Neural cell (in vitro differentiated cells): ENCODE data around the gene TMBIM4. TPM values are rescaled to one million over a fixed set of nuclear protein-coding genes. Genes with fewer than 3 reads are reported as not detected.

Experiments
- H2AFZ ChIP-seq: fragments of 200-600, 300-800 bp; sonication (generic), shearing (Covaris generic); 2 replicates; pipeline ENCODE4 v1.6.0; 2014; ENCODE audit warnings: low read depth, mild to moderate bottlenecking, antibody characterized with exemption, low read length, moderate library complexity
- H3F3A ChIP-seq: fragments of 200-600 bp; shearing (Covaris generic); 2 replicates; pipeline ENCODE4 v1.6.1; 2016; ENCODE audit warnings: mild to moderate bottlenecking, moderate library complexity, mixed read lengths, antibody characterized with exemption, low read length; ENCODE audit not compliant: insufficient read depth, poor library complexity, severe bottlenecking
- H3K27ac ChIP-seq: fragments of 200-600, 300-800 bp; sonication (generic), shearing (Covaris generic); 2 replicates; pipeline ENCODE4 v1.5.1; 2014; ENCODE audit warnings: mild to moderate bottlenecking, low read length, moderate library complexity
- H3K27me3 ChIP-seq: fragments of 300-800, 200-600 bp; sonication (generic), shearing (Covaris generic); 2 replicates; pipeline ENCODE4 v1.6.0; 2014; ENCODE audit warnings: mild to moderate bottlenecking, low read depth, low read length, moderate library complexity; ENCODE audit not compliant: insufficient read depth
- H3K36me3 ChIP-seq: fragments of 300-800, 200-600 bp; sonication (generic), shearing (Covaris generic); 2 replicates; pipeline ENCODE4 v1.5.1; 2014; ENCODE audit warnings: mild to moderate bottlenecking, antibody characterized with exemption, low read length, moderate library complexity; ENCODE audit not compliant: insufficient read depth
- H3K4me2 ChIP-seq: fragments of 300-800, 200-600 bp; sonication (generic), shearing (Covaris generic); 2 replicates; pipeline ENCODE4 v1.6.0; 2014; ENCODE audit warnings: mild to moderate bottlenecking, low read length
- H3K4me3 ChIP-seq: fragments of 300-800, 200-600 bp; sonication (generic), shearing (Covaris generic); 2 replicates; pipeline ENCODE4 v1.5.1; 2014; ENCODE audit warnings: mild to moderate bottlenecking, low read length, moderate library complexity
- H3K79me2 ChIP-seq: fragments of 200-600 bp; shearing (Covaris generic); replicated peaks from 2 replicates; pipeline ENCODE4 v1.6.0; 2014; ENCODE audit warnings: mild to moderate bottlenecking, low read length, moderate library complexity; ENCODE audit not compliant: insufficient read depth
- H3K9ac ChIP-seq: fragments of 300-800, 200-600 bp; sonication (generic), shearing (Covaris generic); 2 replicates; pipeline ENCODE4 v1.6.1; 2016; ENCODE audit warnings: mild to moderate bottlenecking, low read length, mixed read lengths
- H3K9me2 ChIP-seq: fragments of 200-600 bp; shearing (Covaris generic); 2 replicates; pipeline ENCODE4 v1.6.1; 2016; ENCODE audit warnings: mild to moderate bottlenecking, low read length, mixed read lengths; ENCODE audit not compliant: insufficient read depth
- H3K9me3 ChIP-seq: fragments of 200-600, 300-800 bp; sonication (generic), shearing (Covaris generic); 2 replicates; pipeline ENCODE4 v1.6.1; 2016; ENCODE audit warnings: mild to moderate bottlenecking, mixed run types, low read length, moderate library complexity, mixed read lengths
- H4K20me1 ChIP-seq: fragments of 200-600 bp; shearing (Covaris generic); 2 replicates; pipeline ENCODE4 v1.6.1; 2016; ENCODE audit warnings: mild to moderate bottlenecking, mixed run types; ENCODE audit not compliant: insufficient read depth
- EP300 ChIP-seq: fragments of 450-650 bp; conservative IDR thresholded peaks from 2 replicates; pipeline ENCODE4 v1.6.1; 2014; ENCODE audit warnings: antibody characterized with exemption, mild to moderate bottlenecking, moderate library complexity; ENCODE audit not compliant: poor library complexity, severe bottlenecking
- EZH2 ChIP-seq: fragments of 200-600, 300-800 bp; shearing (Covaris generic), sonication (generic); IDR thresholded peaks from 2 replicates; pipeline ENCODE4 v1.6.1; 2014; ENCODE audit warnings: antibody characterized with exemption, low read length, borderline replicate concordance, mild to moderate bottlenecking; ENCODE audit not compliant: insufficient read depth, poor library complexity, severe bottlenecking
- MXI1 ChIP-seq: fragments of 450-650 bp; conservative IDR thresholded peaks from 2 replicates; pipeline ENCODE4 v1.6.1; 2014; ENCODE audit warnings: antibody characterized with exemption, mild to moderate bottlenecking; ENCODE audit not compliant: poor library complexity, severe bottlenecking
- POLR2AphosphoS5 ChIP-seq: IDR thresholded peaks from 2 replicates; pipeline ENCODE4 v1.6.1; 2012
- RAD21 ChIP-seq: fragments of 450-650 bp; conservative IDR thresholded peaks from 2 replicates; pipeline ENCODE4 v1.6.1; 2014; ENCODE audit warnings: antibody characterized with exemption, mild to moderate bottlenecking, moderate library complexity
- SMC3 ChIP-seq: fragments of 450-650 bp; conservative IDR thresholded peaks from 2 replicates; pipeline ENCODE4 v1.6.1; 2014; ENCODE audit warnings: antibody characterized with exemption, mild to moderate bottlenecking, moderate library complexity; ENCODE audit not compliant: poor library complexity
- TAF1 ChIP-seq: IDR thresholded peaks from 2 replicates; pipeline ENCODE4 v1.6.1; 2012; ENCODE audit warnings: low read depth
- polyA plus RNA-seq: library from polyadenylated mRNA; depleted of rRNA; stranded (reverse); fragments of >200 nt; gene quantifications from 2 replicates; pipeline ENCODE4 v1.2.3, GENCODE V29; 2014
- TF ChIP-seq, protein P1 (sequence below): IDR thresholded peaks from 2 replicates; pipeline ENCODE4 v1.6.1; 2012; ENCODE audit warnings: borderline replicate concordance
- TF ChIP-seq, protein P2 (sequence below): fragments of 450-650 bp; IDR thresholded peaks from 2 replicates; pipeline ENCODE4 v1.5.1; 2014; ENCODE audit warnings: antibody characterized with exemption, mild to moderate bottlenecking, moderate library complexity; ENCODE audit not compliant: poor library complexity, severe bottlenecking

Gene TMBIM4
- polyA plus RNA-seq, 1 donor from 2014 or later: 24.5 TPM

DNA sequence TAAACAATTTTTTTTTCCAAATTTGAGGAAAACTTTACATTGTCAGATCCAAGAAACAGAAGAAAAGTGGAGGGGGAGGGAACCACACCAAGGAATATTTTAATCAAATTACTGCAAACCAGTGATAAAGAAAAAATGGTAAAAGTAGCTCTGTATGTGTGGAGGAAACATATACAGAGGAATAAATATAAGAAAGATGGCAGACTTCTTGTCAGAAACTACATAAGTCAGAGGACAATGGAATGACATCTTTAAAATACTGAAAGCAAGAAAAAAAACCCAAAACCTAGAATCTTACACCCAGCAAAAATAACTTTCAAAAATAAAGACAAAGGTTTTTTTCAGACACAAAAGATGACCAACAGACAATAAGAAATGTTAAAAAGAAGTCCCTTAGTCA lies 29.1 kb downstream of the TMBIM4 start:
- TF ChIP-seq MXI1 (no peak), POLR2AphosphoS5 (no peak), EZH2 (no peak), RAD21 (no peak), TAF1 (no peak), SMC3 (no peak), EP300 (no peak)
- TF ChIP-seq, protein P1, sequence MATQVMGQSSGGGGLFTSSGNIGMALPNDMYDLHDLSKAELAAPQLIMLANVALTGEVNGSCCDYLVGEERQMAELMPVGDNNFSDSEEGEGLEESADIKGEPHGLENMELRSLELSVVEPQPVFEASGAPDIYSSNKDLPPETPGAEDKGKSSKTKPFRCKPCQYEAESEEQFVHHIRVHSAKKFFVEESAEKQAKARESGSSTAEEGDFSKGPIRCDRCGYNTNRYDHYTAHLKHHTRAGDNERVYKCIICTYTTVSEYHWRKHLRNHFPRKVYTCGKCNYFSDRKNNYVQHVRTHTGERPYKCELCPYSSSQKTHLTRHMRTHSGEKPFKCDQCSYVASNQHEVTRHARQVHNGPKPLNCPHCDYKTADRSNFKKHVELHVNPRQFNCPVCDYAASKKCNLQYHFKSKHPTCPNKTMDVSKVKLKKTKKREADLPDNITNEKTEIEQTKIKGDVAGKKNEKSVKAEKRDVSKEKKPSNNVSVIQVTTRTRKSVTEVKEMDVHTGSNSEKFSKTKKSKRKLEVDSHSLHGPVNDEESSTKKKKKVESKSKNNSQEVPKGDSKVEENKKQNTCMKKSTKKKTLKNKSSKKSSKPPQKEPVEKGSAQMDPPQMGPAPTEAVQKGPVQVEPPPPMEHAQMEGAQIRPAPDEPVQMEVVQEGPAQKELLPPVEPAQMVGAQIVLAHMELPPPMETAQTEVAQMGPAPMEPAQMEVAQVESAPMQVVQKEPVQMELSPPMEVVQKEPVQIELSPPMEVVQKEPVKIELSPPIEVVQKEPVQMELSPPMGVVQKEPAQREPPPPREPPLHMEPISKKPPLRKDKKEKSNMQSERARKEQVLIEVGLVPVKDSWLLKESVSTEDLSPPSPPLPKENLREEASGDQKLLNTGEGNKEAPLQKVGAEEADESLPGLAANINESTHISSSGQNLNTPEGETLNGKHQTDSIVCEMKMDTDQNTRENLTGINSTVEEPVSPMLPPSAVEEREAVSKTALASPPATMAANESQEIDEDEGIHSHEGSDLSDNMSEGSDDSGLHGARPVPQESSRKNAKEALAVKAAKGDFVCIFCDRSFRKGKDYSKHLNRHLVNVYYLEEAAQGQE: no peak
- TF ChIP-seq, protein P2, sequence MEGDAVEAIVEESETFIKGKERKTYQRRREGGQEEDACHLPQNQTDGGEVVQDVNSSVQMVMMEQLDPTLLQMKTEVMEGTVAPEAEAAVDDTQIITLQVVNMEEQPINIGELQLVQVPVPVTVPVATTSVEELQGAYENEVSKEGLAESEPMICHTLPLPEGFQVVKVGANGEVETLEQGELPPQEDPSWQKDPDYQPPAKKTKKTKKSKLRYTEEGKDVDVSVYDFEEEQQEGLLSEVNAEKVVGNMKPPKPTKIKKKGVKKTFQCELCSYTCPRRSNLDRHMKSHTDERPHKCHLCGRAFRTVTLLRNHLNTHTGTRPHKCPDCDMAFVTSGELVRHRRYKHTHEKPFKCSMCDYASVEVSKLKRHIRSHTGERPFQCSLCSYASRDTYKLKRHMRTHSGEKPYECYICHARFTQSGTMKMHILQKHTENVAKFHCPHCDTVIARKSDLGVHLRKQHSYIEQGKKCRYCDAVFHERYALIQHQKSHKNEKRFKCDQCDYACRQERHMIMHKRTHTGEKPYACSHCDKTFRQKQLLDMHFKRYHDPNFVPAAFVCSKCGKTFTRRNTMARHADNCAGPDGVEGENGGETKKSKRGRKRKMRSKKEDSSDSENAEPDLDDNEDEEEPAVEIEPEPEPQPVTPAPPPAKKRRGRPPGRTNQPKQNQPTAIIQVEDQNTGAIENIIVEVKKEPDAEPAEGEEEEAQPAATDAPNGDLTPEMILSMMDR: no peak
- Histone ChIP-seq H3K9me3 (no peaks in the 10 kb centered on the region), H3K9ac (no peak overlapping the region), H4K20me1 (no peaks in the 10 kb centered on the region), H3K36me3 (peaks cover 3% of the 10 kb centered on the region), H3K4me2 (no peak overlapping the region), H3K27me3 (no peaks in the 10 kb centered on the region), H3K27ac (no peak overlapping the region), H3K4me3 (no peak overlapping the region), H2AFZ (no peak overlapping the region), H3K9me2 (no peaks in the 10 kb centered on the region), H3K79me2 (no peaks in the 10 kb centered on the region), H3F3A (no peaks in the 10 kb centered on the region)

DNA sequence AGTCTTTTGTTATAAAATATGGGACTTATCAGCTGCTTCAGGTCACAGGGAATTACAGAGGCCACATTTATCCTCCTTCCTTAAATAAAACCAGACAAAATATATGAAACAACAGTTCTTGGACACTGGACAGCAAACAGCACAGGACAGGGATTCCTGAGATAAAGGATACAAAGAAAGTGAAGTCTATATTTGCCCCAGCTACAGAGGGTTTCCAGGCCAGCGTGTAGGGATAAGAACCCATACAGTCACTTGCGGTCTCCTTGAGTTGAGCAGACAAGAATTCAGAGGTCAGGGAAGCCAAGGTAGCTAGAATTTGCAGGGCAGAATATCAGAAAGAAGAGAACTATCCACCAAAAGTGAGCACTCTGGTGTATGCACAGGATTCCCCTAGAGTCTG lies 30.5 kb downstream of the TMBIM4 start:
- Histone ChIP-seq H3K9me2 (no peaks in the 10 kb centered on the region), H3K36me3 (peaks cover 3% of the 10 kb centered on the region), H4K20me1 (no peaks in the 10 kb centered on the region), H2AFZ (no peak overlapping the region), H3K9ac (no peak overlapping the region), H3K9me3 (no peaks in the 10 kb centered on the region), H3K27ac (no peak overlapping the region), H3K4me3 (no peak overlapping the region), H3F3A (no peaks in the 10 kb centered on the region), H3K79me2 (no peaks in the 10 kb centered on the region), H3K27me3 (no peaks in the 10 kb centered on the region), H3K4me2 (no peak overlapping the region)
- TF ChIP-seq, protein P1: no peak
- TF ChIP-seq RAD21 (no peak), MXI1 (no peak), SMC3 (no peak), POLR2AphosphoS5 (no peak), EP300 (no peak), EZH2 (no peak), TAF1 (no peak)
- TF ChIP-seq, protein P2: no peak
